ENCODE measurements around the gene DNMBP.
"Not testable (repeated sequence)": the region's sequence is repeated elsewhere in the genome, so short reads cannot be mapped to it uniquely, and the experiment has no call there.

DNMBP gene

DNA sequence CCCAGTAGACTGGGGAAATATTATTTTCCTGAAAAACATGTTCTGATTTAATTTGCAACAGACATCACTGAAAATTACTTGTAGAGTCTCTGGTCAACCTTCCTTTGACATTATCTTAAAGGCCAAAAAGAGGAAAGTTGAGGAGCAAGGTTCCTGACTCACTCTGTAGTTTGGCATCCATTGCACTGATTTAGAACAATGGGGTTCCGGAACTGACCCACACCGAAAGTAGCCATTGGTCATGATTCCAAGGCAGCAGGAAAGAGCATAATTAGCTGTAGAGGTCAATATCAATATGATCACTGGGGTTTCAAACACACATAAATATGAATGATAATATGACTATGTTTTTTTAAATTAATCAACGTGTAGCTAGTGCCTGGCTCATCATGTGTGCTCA lies 65.8 kb downstream of the DNMBP start:
- no peak for DNase-seq

GRCh38 chr10:99941942-99942820 lies 67.6 kb downstream of the DNMBP start:
- DNase-seq, result no peak

GRCh38 chr10:99938563-99938962 lies 71.2 kb downstream of the DNMBP start:
- no peak for DNase-seq

DNA sequence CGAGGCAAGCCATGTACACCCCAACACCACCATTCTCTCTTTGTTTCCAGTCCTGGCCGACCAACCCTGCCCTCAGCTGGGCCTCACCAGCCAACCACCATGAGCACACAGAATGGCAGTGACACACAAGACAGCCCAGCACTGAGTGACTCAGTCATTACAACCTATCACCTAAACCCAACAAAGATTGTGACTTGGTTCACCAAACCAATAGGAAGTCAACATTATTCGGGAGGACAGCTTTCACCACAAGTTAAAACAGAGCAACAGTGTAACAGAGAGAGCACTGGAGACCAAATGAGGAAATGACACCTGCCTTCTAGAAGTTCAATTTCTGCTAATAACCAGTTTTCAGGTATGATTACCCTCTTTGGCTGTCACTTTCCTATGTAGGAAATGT lies 72.1 kb downstream of the DNMBP start:
- DNase-seq, result no peak

DNA sequence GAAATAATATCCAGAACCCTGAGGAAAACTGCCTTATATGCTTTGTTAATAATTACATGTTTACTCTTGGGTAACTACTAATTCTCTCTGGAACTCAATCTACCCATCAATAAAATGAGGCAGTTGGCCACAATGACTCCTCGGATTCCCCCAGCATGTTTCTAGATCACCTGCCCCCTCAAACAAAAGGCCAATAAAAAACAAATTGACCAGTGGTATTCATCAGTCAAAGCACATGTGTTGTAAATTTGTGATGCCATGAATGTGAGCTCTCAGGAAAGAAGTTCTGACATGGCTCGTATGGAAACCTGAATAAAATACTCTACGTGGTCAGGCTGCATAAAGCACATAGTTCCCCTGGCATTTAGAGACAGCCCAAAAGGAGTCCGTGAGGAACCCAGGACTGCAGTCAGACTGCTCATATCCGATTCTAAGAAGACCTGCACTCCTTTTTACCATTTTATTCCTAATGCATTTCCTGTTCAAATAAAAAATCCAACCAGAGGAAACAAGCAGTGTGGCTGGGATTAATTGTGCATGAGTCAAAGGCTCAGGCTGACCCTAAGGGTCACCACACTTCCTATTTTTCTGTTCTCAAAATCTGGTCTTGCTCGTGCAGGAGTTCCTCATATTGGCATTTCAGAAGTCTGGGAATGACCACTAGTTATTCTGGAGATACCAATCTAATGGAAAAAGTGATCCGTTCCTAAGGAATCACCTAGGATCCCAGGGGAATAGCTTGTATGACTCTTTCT lies 77.4 kb downstream of the DNMBP start:
- DNase-seq, result not testable (repeated sequence)

DNA sequence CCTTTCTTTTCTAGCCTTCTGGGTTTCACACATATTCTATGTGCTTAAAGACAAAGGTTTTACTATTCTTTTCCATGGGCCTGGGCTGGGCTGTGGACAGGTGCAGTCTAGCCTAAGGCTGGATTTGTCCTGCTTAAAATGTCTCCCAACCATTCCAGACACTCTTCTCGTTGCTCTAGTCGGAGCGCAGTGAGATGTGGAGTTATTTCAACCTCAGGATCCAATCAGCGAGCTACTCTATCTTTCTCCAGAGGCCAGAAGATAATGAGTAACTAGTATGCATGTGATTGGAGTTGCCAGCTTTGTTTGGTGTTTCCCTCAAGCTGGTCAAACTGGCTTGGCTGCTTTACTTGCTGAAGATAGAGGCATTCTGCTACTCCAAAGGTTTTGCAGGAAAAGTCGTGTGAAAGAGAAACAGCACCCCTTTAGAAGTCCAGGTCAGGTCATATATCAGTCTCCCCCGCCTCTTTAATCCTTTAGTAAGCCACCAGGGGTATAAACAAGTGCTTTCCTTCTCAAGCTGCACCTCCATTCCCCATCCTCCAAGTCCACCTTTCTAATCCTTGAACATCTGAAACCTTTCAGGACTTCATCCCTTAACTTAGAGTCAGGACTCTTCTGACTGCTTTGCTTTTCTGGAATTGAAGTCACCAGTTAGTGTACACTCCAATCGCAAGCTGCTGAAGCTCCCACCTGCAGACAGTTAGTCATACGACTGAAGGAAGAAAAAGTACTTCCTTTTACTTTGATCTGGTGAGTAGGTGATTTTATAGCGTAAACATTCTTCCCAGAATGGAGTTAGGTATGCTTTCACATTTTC lies 78.8 kb downstream of the DNMBP start:
- no peak for DNase-seq

DNA sequence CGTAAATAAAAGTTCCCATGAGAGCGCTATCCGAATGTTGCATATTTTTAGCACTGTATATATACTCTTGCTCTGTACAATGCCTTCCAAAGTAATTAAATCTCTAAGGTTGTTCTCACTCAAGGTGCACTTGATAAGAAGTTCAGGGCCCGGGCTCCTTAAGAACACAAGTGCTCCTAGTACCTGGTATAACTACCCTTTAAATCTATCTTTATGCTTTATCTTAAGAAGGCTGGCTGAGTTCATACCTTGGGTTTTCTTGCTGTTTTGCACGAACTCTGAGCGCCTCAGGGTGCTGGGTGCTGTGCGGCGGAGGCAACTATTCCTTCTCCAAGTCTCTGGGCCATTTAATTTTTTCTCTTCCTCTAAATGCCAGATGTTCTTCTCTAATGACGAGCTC lies 80.4 kb downstream of the DNMBP start:
- no peak for DNase-seq

GRCh38 chr10:99927721-99928280 lies 81.9 kb downstream of the DNMBP start:
- peak; percentile 49 for DNase-seq

- DNase-seq, result no peak
These were observed 82.6 kb downstream of the DNMBP start for GRCh38 chr10:99926925-99927720.

DNA sequence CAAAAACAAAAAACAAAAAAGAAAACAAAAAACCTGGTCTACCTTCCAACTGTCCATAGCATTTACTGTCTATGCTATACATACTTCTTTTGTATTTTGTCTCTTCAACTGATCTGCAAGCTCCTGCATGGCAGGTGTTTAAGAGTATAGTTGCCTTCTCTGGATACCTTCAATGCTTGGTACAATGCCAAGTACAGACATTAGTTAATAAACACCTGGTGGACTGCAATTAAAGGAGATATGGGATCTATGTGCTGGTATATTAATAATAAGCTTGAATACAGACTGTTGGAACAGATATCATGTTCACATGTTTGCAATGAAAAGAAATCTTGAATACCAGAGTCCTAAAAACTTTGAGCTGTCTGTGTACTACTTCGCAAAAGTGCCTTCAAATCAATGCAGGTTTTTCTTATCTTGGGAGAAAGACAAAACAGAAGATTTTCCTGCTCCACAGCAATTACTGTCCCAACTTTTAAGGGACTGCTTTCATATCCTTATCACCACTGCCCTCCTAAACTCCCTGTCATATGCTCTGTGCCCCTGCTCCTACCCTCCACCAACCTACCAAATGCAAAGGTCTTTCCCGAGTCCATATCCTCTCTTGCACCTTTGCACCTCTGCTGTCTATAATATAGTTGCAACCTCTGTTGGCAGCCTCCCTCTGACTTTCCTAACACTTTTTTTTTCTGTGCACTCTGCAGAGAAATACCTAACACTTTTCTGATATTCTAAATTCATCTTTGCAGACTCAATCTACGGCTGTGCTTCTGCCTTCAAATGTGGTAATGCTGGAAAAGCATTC lies 85.1 kb downstream of the DNMBP start:
- DNase-seq, result no peak

- no peak for DNase-seq
These were observed 87.8 kb downstream of the DNMBP start for GRCh38 chr10:99921948-99922347.

DNA sequence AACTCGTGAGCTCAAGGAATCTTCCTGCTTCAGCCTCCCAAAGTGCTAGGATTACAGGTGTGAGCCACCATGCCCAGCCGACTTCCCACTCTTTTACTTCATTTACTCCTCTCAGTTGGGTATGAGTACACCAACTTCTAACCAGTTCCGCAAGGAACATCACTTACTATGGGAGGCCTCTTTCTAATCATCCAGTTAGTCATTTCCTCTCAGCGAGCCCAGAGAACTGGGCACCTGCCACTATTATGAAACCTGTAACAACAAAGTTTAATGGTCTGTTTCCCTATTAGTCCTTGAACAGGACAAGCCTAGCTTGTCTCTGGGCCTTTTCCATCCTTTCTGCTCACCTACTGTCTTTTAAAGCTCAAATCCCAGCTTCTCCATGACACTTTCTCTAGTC lies 88.8 kb downstream of the DNMBP start:
- DNase-seq, result no peak

DNA sequence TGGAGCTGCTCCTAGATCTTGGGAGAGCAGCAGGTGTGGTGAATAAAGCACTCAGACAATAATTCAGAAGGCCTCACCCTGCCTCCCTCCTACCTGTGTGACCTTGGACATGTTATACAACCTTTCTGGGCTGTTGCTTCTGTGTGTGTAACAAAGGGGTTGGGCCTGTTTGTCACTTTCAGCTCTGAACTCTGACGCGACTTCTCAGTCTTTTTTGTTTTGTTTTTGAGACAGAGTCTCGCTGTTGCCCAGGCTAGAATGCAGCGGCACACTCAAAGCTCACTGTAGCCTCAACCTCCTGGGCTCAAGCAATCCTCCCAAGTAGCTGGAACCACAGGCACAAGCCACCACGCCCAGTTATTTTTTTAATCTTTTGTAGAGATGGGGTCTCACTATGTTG lies 89.3 kb downstream of the DNMBP start:
- no peak for DNase-seq

- no peak for DNase-seq
These were observed 91.6 kb downstream of the DNMBP start for GRCh38 chr10:99917963-99918825.

DNA sequence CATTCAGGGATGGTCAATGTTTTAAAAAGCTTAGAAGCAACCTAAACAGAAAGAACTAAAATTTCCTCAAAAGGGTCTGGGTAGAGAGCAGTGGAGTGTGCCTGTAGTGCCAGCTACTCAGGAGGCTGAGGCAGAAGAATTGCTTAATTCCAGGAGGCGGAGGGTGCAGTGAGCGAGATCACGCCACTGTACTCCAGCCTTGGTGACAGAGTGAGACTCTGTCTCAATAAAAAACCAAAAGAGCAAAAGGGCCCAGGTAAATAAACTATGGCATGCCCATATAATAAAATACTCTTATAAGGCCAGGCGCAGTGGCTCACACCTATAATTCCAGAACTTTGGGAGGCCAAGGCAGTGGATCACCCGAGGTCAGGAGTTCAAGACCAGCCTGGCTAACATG lies 93.0 kb downstream of the DNMBP start:
- DNase-seq, result no peak

- DNase-seq, result no peak
These were observed 94.3 kb downstream of the DNMBP start for GRCh38 chr10:99915414-99915813.

DNA sequence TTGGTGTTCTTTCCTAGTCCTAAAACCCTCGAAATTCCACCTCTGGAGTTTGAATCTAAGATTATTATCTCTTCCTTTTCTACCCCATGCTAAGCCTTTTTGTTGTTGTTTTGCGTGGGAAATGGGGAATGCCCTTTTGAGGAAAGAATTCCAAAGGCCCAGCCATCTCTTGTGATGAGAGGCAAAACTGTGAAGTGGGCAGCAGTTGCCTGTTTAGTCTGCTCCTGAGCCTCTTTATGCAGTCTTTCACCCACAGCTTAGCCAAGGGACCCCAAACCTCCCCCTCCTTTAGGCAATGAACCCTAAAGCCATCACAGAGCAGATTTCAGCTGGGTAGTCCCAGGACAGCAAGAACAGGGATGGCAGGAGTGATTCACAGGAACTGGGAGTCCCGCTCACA lies 95.5 kb downstream of the DNMBP start:
- no peak for DNase-seq

- no peak for DNase-seq
These were observed 95.9 kb downstream of the DNMBP start for GRCh38 chr10:99913831-99914235.

GRCh38 chr10:99912041-99912440 lies 97.7 kb downstream of the DNMBP start:
- no peak for DNase-seq

- DNase-seq, result no peak
These were observed 101.2 kb downstream of the DNMBP start for GRCh38 chr10:99908512-99908911.

Measured in inflammatory macrophage treated with lipopolysaccharide for 4 hours (primary cell).